Panc1 (cell line): Measurements from ENCODE around the gene PLCB1. TPM values are rescaled to one million over a fixed set of nuclear protein-coding genes. Genes with fewer than 3 reads are reported as not detected.

Source experiments
- ATAC-seq: fragments of 200-7000 bp; cut with Tn5 transposase; 2 replicates; pipeline ENCODE4 v1.9.1; 2020; ENCODE audit warnings: mild to moderate bottlenecking, moderate library complexity
- BruUV-seq: library from RNA; stranded (reverse); fragments of 400-500 nt; replicated peaks from 2 replicates; lab custom pipeline; 2021; lab: Mats Ljungman, UMichigan
- CTCF ChIA-PET: fragments of 300-600 bp; sonication (Branson Sonifier 250); formaldehyde crosslinking; loops from one replicate; lab custom pipeline; 2022; ENCODE audit warnings: antibody characterized with exemption; lab: Charles Lee
- POLR2A ChIA-PET: fragments of 300-600 bp; sonication (Branson Sonifier 250); formaldehyde crosslinking; loops from one replicate; lab custom pipeline; 2022; ENCODE audit warnings: antibody characterized with exemption; lab: Charles Lee
- DNase-seq: peaks from one replicate; pipeline ENCODE4 v3.0.0-alpha.2; 2010; ENCODE audit warnings: low read depth, low spot score
- H3K27ac ChIP-seq: 2 replicates; pipeline ENCODE4 v1.5.1; 2011; ENCODE audit warnings: mild to moderate bottlenecking, low read length, inconsistent platforms
- H3K27me3 ChIP-seq: fragments of 200-500 bp; sonication (Bioruptor generic); 2 replicates; pipeline ENCODE4 v1.6.0; 2014; ENCODE audit warnings: low read length, inconsistent platforms; ENCODE audit not compliant: control insufficient read depth, insufficient read depth
- H3K36me3 ChIP-seq: fragments of 200-500 bp; sonication (Bioruptor generic); 2 replicates; pipeline ENCODE4 v1.5.1; 2014; ENCODE audit warnings: inconsistent platforms, mild to moderate bottlenecking, low read length, moderate library complexity; ENCODE audit not compliant: control insufficient read depth, insufficient read depth
- H3K4me1 ChIP-seq: 2 replicates; pipeline ENCODE4 v1.5.1; 2011; ENCODE audit warnings: inconsistent platforms, mild to moderate bottlenecking, low read length, moderate library complexity; ENCODE audit not compliant: control insufficient read depth, insufficient read depth
- H3K4me3 ChIP-seq, 2 experiments: 2 replicates each; pipeline ENCODE4 v1.5.1; 2011 to 2012; ENCODE audit warnings: low read depth in 2 of 2, low read length in 2 of 2, mild to moderate bottlenecking in 2 of 2, inconsistent platforms in 1 of 2, moderate library complexity in 1 of 2
- H3K9me3 ChIP-seq: fragments of 200-500 bp; sonication (Bioruptor generic); 2 replicates; pipeline ENCODE4 v1.5.1; 2014; ENCODE audit warnings: low read depth, mild to moderate bottlenecking, inconsistent platforms, low read length, moderate library complexity; ENCODE audit not compliant: control insufficient read depth, insufficient read depth
- POLR2AphosphoS5 ChIP-seq: IDR thresholded peaks from 2 replicates; pipeline ENCODE4 v1.6.1; 2012; ENCODE audit warnings: mild to moderate bottlenecking, low read depth, low read length, moderate library complexity
- SIN3A ChIP-seq: IDR thresholded peaks from 2 replicates; pipeline ENCODE4 v1.6.1; 2012; ENCODE audit warnings: low read depth, mild to moderate bottlenecking, low read length, moderate library complexity, borderline replicate concordance; ENCODE audit not compliant: insufficient read depth
- TCF7L2 ChIP-seq: IDR thresholded peaks from 2 replicates; pipeline ENCODE4 v1.6.1; 2011; ENCODE audit warnings: mild to moderate bottlenecking, low read depth, low read length, inconsistent platforms
- in situ Hi-C: cut with HindIII; loops from 2 replicates; pipeline ENCODE4 v1.10.0; 2016; ENCODE audit warnings: low sequenced_read_pairs, low pct_unique_long_range_greater_than_20kb
- intact Hi-C: fragments of 100-400 bp; cut with micrococcal nuclease; formaldehyde crosslinking; loops from one replicate; pipeline ENCODE4 v1.10.0; 2022; ENCODE audit not compliant: unreplicated experiment
- total RNA-seq: library from RNA; stranded (reverse); gene quantifications from one replicate; pipeline ENCODE4 v1.2.1, GENCODE V29; 2021; ENCODE audit not compliant: unreplicated experiment
- TF ChIP-seq, protein P1 (sequence below), 2 experiments: IDR thresholded peaks; 2 replicates each; pipeline ENCODE4 v1.6.1; 2011 to 2012; ENCODE audit warnings: low read depth in 2 of 2, control low read depth in 1 of 2, low read length in 1 of 2, mild to moderate bottlenecking in 1 of 2, moderate library complexity in 1 of 2; ENCODE audit not compliant: insufficient read depth in 1 of 2
- TF ChIP-seq, protein P2 (sequence below): fragments of 450-650 bp; IDR thresholded peaks from 2 replicates; pipeline ENCODE4 v1.5.1; 2017; ENCODE audit warnings: mild to moderate bottlenecking

Gene PLCB1
- total RNA-seq, 1 experiment from 2014 or later = 0.59 TPM

GRCh38 chr20:8795404-8795803, 663.3 kb downstream of the PLCB1 start:
- ATAC-seq (no peak), DNase-seq (no peak)
- POLR2A ChIA-PET = no interaction called here
- no peaks in the 10 kb centered on the region for H3K27me3 ChIP-seq
- H3K4me3 ChIP-seq = no peak overlapping the region
- intact Hi-C loops = loop anchor here (10.0 kb wide), 1 partner anchor 559 kb away; no protein-coding TSS in a partner anchor
- no peaks in the 10 kb centered on the region for H3K4me1 ChIP-seq
- H3K27ac ChIP-seq = no peak overlapping the region
- no peaks in the 10 kb centered on the region for H3K9me3 ChIP-seq
- TF ChIP-seq, protein P1, sequence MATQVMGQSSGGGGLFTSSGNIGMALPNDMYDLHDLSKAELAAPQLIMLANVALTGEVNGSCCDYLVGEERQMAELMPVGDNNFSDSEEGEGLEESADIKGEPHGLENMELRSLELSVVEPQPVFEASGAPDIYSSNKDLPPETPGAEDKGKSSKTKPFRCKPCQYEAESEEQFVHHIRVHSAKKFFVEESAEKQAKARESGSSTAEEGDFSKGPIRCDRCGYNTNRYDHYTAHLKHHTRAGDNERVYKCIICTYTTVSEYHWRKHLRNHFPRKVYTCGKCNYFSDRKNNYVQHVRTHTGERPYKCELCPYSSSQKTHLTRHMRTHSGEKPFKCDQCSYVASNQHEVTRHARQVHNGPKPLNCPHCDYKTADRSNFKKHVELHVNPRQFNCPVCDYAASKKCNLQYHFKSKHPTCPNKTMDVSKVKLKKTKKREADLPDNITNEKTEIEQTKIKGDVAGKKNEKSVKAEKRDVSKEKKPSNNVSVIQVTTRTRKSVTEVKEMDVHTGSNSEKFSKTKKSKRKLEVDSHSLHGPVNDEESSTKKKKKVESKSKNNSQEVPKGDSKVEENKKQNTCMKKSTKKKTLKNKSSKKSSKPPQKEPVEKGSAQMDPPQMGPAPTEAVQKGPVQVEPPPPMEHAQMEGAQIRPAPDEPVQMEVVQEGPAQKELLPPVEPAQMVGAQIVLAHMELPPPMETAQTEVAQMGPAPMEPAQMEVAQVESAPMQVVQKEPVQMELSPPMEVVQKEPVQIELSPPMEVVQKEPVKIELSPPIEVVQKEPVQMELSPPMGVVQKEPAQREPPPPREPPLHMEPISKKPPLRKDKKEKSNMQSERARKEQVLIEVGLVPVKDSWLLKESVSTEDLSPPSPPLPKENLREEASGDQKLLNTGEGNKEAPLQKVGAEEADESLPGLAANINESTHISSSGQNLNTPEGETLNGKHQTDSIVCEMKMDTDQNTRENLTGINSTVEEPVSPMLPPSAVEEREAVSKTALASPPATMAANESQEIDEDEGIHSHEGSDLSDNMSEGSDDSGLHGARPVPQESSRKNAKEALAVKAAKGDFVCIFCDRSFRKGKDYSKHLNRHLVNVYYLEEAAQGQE (IDR thresholded peaks at IDR 0.05; ENCODE audit: insufficient read depth in 1 of 2, low read depth in 2 of 2, low read length in 1 of 2) = no peak
- no peak for TF ChIP-seq TCF7L2
- no peak for TF ChIP-seq POLR2AphosphoS5
- no peak for TF ChIP-seq SIN3A
- TF ChIP-seq, protein P2, sequence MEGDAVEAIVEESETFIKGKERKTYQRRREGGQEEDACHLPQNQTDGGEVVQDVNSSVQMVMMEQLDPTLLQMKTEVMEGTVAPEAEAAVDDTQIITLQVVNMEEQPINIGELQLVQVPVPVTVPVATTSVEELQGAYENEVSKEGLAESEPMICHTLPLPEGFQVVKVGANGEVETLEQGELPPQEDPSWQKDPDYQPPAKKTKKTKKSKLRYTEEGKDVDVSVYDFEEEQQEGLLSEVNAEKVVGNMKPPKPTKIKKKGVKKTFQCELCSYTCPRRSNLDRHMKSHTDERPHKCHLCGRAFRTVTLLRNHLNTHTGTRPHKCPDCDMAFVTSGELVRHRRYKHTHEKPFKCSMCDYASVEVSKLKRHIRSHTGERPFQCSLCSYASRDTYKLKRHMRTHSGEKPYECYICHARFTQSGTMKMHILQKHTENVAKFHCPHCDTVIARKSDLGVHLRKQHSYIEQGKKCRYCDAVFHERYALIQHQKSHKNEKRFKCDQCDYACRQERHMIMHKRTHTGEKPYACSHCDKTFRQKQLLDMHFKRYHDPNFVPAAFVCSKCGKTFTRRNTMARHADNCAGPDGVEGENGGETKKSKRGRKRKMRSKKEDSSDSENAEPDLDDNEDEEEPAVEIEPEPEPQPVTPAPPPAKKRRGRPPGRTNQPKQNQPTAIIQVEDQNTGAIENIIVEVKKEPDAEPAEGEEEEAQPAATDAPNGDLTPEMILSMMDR = no peak
- no peaks in the 10 kb centered on the region for H3K36me3 ChIP-seq
- no TSS peak for BruUV-seq
- CTCF ChIA-PET = interaction anchor here (0.6 kb wide), 1 partner anchor 180 kb away, joined by 4 read pairs; no protein-coding TSS in a partner anchor
- in situ Hi-C loops = no loop called here

DNA sequence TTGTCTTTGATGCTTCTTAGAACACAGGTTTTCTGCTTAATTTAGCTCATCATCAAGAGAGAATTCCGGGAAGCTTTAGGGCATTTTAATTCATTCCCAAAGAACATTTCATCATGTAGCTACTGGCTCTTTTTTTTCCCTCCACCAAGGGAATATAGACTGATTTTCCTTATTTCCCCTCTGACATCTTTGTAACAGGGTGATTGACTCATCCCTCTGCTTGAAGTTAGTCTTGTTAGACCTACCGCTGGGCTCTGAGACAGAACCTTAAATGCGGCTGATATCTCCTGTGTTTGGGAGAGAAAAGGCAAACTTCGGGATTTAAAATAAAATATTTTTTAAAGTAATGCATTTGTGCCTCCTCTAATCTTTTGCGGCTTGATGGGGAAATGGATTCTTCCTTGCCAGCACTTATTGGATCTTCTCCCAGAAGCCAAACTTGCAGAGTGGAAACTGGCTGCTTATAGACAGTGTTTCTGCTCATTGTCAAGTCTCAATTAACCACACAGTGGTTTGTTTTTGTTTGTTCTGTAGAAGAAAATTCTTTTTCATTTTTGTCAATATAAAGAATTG, 664.1 kb downstream of the PLCB1 start:
- ATAC-seq = no peak
- H3K4me3 ChIP-seq = no peak overlapping the region

More for the DNA sequence above, 664.1 kb downstream of the PLCB1 start:
- Histone ChIP-seq H3K9me3 (no peaks in the 10 kb centered on the region), H3K36me3 (no peaks in the 10 kb centered on the region), H3K27me3 (no peaks in the 10 kb centered on the region), H3K27ac (no peak overlapping the region), H3K4me1 (no peaks in the 10 kb centered on the region)
- POLR2A ChIA-PET = no interaction called here
- CTCF ChIA-PET = interaction anchor here (0.6 kb wide), 1 partner anchor 180 kb away, joined by 4 read pairs; no protein-coding TSS in a partner anchor
- intact Hi-C loops = loop anchor here (10.0 kb wide), 1 partner anchor 559 kb away; no protein-coding TSS in a partner anchor
- BruUV-seq = no TSS peak
- TF ChIP-seq, protein P1 (IDR thresholded peaks at IDR 0.05; ENCODE audit: insufficient read depth in 1 of 2, low read depth in 2 of 2, low read length in 1 of 2) = no peak
- DNase-seq = no peak
- in situ Hi-C loops = no loop called here
